ENCODE data around the gene ABHD12B. TPM values are rescaled to one million over a fixed set of nuclear protein-coding genes. Genes with fewer than 3 reads are reported as not detected.
A peak's percentile ranks its signal among the peaks of the same experiment; 100 is the strongest.

ABHD12B gene
- polyA plus RNA-seq, 3 donors from 2014 or later: not detected

- no peak overlapping the region for H3K27ac Mint-ChIP-seq
- H3K4me1 Mint-ChIP-seq: peaks cover 10 to 13% of the 10 kb centered on the region in 2 donors
- H3K36me3 Mint-ChIP-seq: no peaks in the 10 kb centered on the region
- H3K9me3 Mint-ChIP-seq: no peaks in the 10 kb centered on the region
- H3K27me3 Mint-ChIP-seq (ENCODE audit: low read depth in 3 of 3): peaks cover 2 to 11% (median 4%) of the 10 kb centered on the region in 3 donors
- no peak overlapping the region for H3K4me3 Mint-ChIP-seq
- DNase-seq: no peak
Observed at GRCh38 chr14:50855558-50855957, 16.3 kb upstream of the ABHD12B start.

DNA sequence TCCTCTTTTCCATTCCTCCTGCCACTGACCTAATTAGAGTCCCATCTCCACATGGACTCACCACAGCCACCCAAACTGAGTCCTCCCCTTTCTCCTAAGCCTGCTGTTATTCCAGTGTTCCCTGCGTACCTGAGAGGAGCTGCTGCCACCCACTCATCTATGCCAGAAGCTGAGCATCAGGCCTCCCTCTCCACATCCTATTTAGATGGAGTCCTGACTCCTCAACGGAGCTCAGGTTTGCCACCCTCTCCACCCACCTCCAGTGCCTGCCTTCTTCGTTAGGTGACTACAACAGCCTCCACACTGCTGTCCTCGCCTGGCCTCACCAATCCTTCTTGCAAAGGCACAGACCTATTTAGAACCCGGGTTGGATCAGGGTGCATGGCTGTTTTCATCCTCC, 15.2 kb upstream of the ABHD12B start:
- no peaks in the 10 kb centered on the region for H3K36me3 Mint-ChIP-seq
- DNase-seq: no peak
- H3K9me3 Mint-ChIP-seq: no peaks in the 10 kb centered on the region

GRCh38 chr14:50859296-50859624, 12.6 kb upstream of the ABHD12B start:
- Mint-ChIP-seq H3K27ac (no peak overlapping the region), H3K27me3 (ENCODE audit: low read depth in 3 of 3) (peaks cover 0 to 9% (median 2%) of the 10 kb centered on the region in 3 donors), H3K9me3 (no peaks in the 10 kb centered on the region), H3K4me1 (peaks cover 10 to 15% of the 10 kb centered on the region in 2 donors), H3K36me3 (no peaks in the 10 kb centered on the region), H3K4me3 (peak overlapping the region; percentile 64 to 94 (median 91))
- no peak for DNase-seq

More for the DNA sequence above, 15.2 kb upstream of the ABHD12B start:
- Mint-ChIP-seq H3K4me1 (peaks cover 10 to 15% of the 10 kb centered on the region in 2 donors), H3K27ac (no peak overlapping the region), H3K4me3 (no peak overlapping the region), H3K27me3 (ENCODE audit: low read depth in 3 of 3) (peaks cover 2 to 9% (median 4%) of the 10 kb centered on the region in 3 donors)

- Mint-ChIP-seq H3K27me3 (ENCODE audit: low read depth in 3 of 3) (peaks cover 4 to 13% (median 4%) of the 10 kb centered on the region in 3 donors), H3K36me3 (no peaks in the 10 kb centered on the region), H3K4me3 (peak overlapping the region; percentile 90 to 96 (median 93)), H3K4me1 (peaks cover 10 to 15% of the 10 kb centered on the region in 2 donors), H3K27ac (peak overlapping the region in 4 of 6 donors; percentile 61 to 85 (median 75)), H3K9me3 (no peaks in the 10 kb centered on the region)
- DNase-seq: peak; percentile 76 to 80 (median 77)
Observed at GRCh38 chr14:50860478-50861086, 11.3 kb upstream of the ABHD12B start.

DNA sequence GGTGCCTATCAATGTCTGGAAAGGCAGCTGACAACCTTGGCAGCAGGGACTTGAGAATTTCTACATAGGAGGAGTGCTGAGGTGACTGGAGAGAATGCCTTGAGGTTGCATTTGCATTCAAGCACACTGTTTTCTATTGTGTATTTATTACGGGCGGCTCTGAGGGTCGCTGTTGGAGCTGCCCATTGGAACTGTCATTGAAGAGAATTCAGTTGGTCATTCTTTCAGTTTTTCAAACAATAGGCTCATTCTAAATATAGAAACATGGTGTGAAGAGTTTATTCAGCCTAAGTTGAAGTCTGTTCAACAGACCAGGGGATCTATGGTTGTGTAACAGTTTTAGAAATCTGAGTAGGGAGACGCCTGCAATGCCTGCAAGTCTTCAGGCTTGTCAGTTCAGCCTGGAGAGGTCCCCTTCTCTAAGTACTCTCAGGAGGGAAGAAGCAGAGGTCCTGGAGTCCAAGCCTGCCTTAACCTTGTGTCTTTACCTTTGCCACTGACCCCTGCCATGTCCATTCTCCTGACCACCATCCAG, 9.8 kb upstream of the ABHD12B start:
- DNase-seq: no peak
- Mint-ChIP-seq H3K4me3 (no peak overlapping the region), H3K36me3 (no peaks in the 10 kb centered on the region), H3K9me3 (no peaks in the 10 kb centered on the region), H3K27me3 (ENCODE audit: low read depth in 3 of 3) (peaks cover 2 to 11% (median 7%) of the 10 kb centered on the region in 3 donors), H3K27ac (no peak overlapping the region), H3K4me1 (peaks cover 10 to 15% of the 10 kb centered on the region in 2 donors)

DNA sequence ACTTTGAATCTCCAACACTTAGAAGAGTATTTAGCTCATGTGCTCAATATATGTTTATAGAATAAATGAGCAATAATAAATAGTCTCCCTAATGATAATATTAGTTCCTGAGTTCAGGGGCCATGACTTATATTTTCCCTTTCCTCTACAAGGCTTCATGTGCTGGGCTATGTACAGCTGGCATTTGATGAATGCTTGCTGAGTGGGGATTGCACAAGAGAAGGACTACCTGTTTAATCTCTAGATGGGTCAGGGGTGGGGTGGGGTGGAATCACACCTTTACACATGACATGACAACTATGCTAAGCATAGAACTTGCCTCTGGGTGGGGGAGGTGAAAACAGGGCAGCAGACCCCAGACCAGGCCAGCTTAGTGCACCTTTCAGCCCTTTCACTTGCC, 7.6 kb upstream of the ABHD12B start:
- no peak for DNase-seq
- Mint-ChIP-seq H3K27me3 (ENCODE audit: low read depth in 3 of 3) (peaks cover 2 to 9% (median 8%) of the 10 kb centered on the region in 3 donors), H3K36me3 (no peaks in the 10 kb centered on the region), H3K4me1 (peaks cover 8 to 13% of the 10 kb centered on the region in 2 donors), H3K4me3 (no peak overlapping the region), H3K9me3 (peaks cover 0 to 1% (median 0%) of the 10 kb centered on the region in 6 donors), H3K27ac (no peak overlapping the region)

GRCh38 chr14:50864946-50865345, 6.9 kb upstream of the ABHD12B start:
- Mint-ChIP-seq H3K9me3 (peaks cover 0 to 1% (median 0%) of the 10 kb centered on the region in 6 donors), H3K4me3 (no peak overlapping the region), H3K4me1 (peaks cover 6 to 8% of the 10 kb centered on the region in 2 donors), H3K27ac (no peak overlapping the region), H3K27me3 (ENCODE audit: low read depth in 3 of 3) (peaks cover 2 to 9% (median 9%) of the 10 kb centered on the region in 3 donors), H3K36me3 (no peaks in the 10 kb centered on the region)
- DNase-seq: no peak

DNA sequence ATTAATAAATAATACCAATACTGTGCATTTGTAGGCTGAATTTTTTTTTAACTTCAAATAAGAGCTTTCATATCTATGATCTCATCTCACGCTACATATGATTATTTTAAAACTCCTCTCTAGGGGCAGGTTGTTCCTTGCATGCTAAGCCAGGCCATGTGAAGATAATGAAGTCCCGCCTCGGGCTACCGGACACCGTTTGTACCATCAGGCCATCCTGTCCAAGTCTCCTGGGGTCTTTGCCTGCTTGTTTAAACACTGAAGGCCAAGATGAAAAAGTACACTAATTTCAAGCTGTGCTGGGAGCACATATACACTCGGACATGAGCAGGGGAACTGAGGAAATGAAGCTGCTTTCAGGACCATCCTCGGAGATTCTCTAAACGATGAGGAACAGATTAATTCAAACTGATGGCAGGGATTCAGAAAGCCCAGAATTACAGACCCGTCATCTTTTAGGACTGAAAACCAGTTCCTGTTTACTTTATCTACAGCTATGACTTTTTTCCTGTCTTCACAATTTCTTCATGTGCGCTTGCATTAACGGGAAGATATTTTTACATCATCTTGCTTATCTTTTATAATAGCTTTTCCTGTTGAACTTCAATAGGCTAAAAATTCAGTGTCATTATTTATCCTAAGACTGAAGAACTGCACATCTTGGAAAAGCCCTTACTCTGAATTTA, 6.3 kb upstream of the ABHD12B start:
- DNase-seq: no peak
- Mint-ChIP-seq H3K27ac (no peak overlapping the region), H3K36me3 (no peaks in the 10 kb centered on the region), H3K9me3 (peaks cover 0 to 1% (median 0%) of the 10 kb centered on the region in 6 donors), H3K4me1 (peaks cover 0 to 2% of the 10 kb centered on the region in 2 donors), H3K27me3 (ENCODE audit: low read depth in 3 of 3) (peaks cover 3 to 14% (median 7%) of the 10 kb centered on the region in 3 donors), H3K4me3 (no peak overlapping the region)

DNA sequence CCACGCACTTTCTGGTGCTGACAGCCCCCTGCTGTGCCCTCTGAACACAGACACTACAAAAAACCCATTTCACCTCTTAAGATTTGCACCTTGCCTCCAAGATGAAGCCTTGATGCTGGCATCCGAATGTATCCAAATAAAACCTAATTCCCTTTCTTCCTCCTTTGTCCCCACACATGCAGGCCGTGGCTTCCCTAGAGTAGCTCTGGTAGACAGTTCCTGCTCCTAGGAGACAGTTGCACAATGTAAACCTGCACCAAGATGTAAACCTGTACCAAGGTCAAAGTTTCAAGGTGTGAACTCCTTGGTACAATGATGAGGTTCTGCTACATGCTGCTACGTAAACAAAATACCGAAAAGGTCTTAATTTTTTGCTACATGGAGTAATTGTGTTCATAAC, 625 bp upstream of the ABHD12B start:
- Mint-ChIP-seq H3K9me3 (peaks cover 0 to 5% (median 0%) of the 10 kb centered on the region in 6 donors), H3K27me3 (ENCODE audit: low read depth in 3 of 3) (peaks cover 6 to 37% (median 18%) of the 10 kb centered on the region in 3 donors), H3K4me3 (peak overlapping the region in 2 of 5 donors; percentile 19 to 30), H3K36me3 (no peaks in the 10 kb centered on the region), H3K4me1 (peaks cover 6 to 16% of the 10 kb centered on the region in 2 donors), H3K27ac (no peak overlapping the region)
- DNase-seq: no peak

DNA sequence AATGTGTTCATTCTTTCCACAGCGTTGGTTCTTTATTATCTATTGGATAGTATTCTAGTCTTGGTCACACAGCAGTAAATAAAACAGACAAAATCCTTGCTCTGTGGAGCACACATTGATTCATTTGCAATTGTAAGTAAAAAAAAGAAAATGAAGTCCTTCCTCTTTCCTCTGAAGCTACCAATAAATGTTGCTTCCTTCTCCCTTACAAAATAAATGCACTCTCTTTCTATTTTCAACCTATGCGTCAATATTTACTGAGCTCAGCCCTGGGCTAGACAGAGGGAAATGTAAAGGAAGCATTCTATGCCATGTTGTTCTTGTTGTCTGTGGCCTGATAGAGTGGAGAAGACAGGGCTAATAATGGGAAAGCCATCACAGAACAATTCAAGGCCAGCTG, 2.9 kb downstream of the ABHD12B start:
- DNase-seq: no peak
- Mint-ChIP-seq H3K4me1 (peaks cover 6 to 16% of the 10 kb centered on the region in 2 donors), H3K36me3 (no peaks in the 10 kb centered on the region), H3K27ac (no peak overlapping the region), H3K9me3 (peaks cover 0 to 4% (median 0%) of the 10 kb centered on the region in 6 donors), H3K4me3 (no peak overlapping the region), H3K27me3 (ENCODE audit: low read depth in 3 of 3) (peaks cover 7 to 35% (median 19%) of the 10 kb centered on the region in 3 donors)

- H3K4me3 Mint-ChIP-seq: no peak overlapping the region
- peaks cover 0 to 4% (median 0%) of the 10 kb centered on the region in 6 donors for H3K9me3 Mint-ChIP-seq
- H3K27ac Mint-ChIP-seq: no peak overlapping the region
- peaks cover 5 to 29% (median 19%) of the 10 kb centered on the region in 3 donors for H3K27me3 Mint-ChIP-seq (ENCODE audit: low read depth in 3 of 3)
- H3K36me3 Mint-ChIP-seq: no peaks in the 10 kb centered on the region
- H3K4me1 Mint-ChIP-seq: peaks cover 6 to 16% of the 10 kb centered on the region in 2 donors
- peak; percentile 53 to 59 (median 53) for DNase-seq
Observed at GRCh38 chr14:50875359-50876070, 3.7 kb downstream of the ABHD12B start.

DNA sequence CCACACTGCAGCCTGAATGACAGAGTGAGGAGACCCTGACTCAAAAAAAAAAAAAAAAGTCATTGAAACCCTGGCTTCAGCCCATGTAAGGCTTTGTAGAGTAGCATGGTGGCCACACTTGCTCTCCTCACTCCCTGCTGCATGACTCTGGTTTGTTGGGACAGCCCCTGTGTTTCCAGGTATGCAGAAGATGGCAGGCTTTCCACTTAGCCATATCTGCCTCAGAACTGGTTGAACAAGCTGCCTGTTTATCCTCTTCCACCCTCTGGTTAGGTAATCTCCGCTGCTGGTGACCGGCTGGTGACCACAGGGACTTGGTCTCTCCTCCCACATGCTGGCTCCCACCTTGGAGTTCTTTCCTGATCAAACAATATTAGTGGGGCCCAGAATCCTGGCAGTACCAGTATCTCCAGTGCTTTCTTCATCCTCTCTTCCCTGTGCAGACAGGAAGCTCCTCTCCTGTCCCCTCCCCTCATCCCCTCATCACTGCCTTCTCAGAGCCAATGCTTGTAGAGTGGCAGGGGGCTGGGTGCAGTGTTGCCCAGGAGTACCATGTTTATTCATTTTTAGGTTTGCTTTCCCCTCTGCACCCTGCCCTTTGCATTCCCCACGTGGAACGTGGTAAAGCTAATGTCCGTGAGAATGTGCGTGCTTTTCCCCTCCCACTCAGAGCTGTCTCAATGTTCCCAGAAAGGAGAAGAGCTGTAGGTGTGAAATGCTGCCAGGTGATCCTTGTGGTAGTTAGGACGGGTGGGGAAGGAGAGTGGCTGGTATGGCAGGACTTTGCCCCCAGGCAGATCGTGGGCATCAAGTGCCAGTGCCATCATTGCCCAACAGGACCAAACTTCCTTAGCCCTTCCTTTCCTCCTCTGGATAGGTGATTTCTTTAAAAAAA, 11.3 kb downstream of the ABHD12B start:
- Mint-ChIP-seq H3K9me3 (no peaks in the 10 kb centered on the region), H3K4me3 (no peak overlapping the region), H3K27ac (no peak overlapping the region), H3K4me1 (no peaks in the 10 kb centered on the region), H3K27me3 (ENCODE audit: low read depth in 3 of 3) (peaks cover 2 to 7% (median 3%) of the 10 kb centered on the region in 3 donors), H3K36me3 (no peaks in the 10 kb centered on the region)
- DNase-seq: no peak

DNA sequence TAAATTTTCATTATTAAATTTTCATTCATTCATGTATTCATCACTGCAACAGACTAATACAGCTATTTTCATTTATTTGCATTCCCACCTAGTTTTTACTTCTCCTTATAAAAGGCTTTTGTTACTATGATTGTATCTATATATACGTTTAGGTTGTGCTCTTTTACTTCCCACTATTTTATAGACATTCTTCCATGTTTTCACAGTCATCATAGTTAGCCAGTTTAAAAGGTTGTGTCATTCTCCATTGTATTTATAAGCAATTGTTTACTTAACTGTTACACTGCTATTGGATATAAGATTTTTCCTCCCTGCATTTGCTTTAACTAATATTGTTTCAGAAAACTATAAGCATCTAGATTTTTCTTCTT, 12.0 kb downstream of the ABHD12B start:
- Mint-ChIP-seq H3K9me3 (no peaks in the 10 kb centered on the region), H3K4me1 (no peaks in the 10 kb centered on the region), H3K27me3 (ENCODE audit: low read depth in 3 of 3) (peaks cover 2 to 11% (median 7%) of the 10 kb centered on the region in 3 donors), H3K36me3 (no peaks in the 10 kb centered on the region), H3K4me3 (no peak overlapping the region), H3K27ac (no peak overlapping the region)
- no peak for DNase-seq

All from immature natural killer cell (primary cell).